CD4-positive, alpha-beta T cell treated with Interleukin-17A for 4 hours (primary cell): ENCODE results near the gene NFKBIE.

Experiments
- DNase-seq: peaks from one replicate; pipeline ENCODE4 v3.0.0-alpha.2; 2020; ENCODE audit warnings: mixed read lengths

NFKBIE gene

DNA sequence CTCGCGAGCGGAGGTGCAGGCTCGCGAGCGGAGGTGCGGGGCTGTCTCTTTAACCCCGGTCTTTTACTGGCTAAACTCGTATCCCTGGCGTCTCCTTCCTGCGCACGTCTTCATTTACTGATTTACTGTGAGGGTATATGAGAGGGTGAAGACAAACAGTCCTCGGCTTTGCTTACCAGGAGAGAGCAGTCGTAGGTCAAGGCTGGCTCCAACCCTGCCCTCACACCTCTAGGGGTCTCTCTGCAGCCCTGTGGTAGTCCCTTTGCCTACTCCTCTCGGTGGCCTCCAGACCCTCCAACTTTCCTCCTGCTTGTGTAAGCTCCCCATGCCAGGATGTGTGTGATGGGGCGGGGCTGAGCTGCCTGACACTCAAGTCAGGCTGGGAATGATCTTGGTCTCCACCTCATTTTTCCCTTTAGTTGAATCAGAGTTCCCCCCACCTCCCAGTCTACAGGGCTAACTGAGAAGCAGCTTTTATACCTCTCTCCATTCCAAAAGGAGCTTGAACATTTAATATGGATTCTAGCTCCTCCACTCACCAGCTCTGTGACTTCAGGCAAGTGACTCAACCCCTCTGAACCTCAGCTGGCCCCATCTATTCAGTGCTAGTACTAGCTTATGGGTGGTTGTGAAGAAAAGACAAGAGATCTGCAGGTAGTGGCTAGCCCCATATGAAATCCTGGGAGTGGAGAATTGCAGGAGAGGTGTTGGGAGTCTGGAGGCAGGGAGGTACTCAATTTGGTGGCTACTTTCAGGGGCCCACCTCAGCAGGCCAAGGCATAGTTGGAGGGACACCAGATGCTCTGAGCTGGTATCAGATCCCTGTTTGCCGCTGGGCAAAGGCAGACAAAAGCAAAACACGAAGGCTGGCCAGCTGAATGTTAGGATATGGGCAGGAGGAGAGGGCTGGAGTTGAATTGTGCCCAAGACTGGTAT, 41.1 kb downstream of the NFKBIE start:
- DNase-seq = peak; percentile 16

DNA sequence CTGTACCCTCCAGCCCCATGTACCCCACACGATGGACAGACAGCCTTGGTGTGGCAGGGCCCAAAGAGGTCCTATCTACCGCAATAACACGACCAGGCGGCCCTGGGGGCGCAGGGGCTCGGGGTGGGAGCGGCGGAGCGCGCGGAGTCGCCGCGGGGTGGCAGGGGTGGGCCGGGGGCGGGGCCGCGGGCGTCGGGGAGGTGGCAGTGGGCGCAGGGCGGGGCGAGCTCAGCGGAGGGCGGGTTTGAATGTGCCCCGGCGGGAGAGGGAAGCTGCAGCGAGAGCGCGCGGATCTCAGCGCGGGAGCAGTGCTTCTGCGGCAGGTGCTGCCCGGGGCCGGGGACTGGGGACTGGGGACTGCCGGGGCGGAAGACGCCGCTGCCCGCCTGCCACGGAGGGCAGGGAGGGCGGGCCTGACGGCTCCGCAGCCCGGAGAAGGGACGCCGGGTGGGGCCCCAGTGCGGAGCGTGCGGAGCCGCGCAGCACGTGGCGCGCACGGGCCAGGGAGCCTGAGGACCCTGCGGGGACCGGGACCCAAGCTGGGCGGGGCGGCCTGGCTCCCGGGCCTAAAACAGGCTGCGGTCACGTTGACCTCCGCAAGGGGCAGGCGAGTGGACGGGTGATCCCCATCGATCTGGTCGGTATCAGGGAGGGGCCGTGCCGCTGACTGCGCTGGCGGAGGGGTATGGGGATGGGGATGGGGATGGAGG, 41.9 kb downstream of the NFKBIE start, which contains the start of gene SLC29A1:
SLC29A1 (plus strand) TSS at position 277 of the 710 bp plus-strand sequence. CDS start 3,719 bp downstream, outside the sequence.
- DNase-seq = peak; percentile 93

- no peak for DNase-seq
Measured at GRCh38 chr6:44222486-44223318, 42.6 kb downstream of the NFKBIE start.

DNA sequence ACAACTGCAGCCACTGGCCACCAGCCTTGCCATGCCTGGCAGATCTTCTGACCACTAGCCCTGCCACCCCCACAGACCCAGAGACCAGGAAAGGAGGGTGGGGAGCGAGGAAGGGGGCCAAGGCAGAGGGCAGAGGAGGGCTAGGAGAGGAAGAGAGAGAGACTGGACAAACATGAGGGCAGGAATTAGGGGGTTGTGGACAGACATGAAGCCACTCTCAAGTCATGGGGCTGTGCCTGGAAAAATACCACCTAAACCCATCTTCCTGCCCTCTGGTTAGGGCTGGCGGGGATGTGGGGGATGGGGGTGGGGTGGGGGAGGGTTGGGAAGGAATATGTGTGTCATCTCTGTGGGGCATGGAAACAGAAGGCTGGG, 43.4 kb downstream of the NFKBIE start:
- DNase-seq = no peak

GRCh38 chr6:44221291-44221960, 43.9 kb downstream of the NFKBIE start:
- DNase-seq = peak; percentile 81

- no peak for DNase-seq
Measured at GRCh38 chr6:44220913-44221290, 44.4 kb downstream of the NFKBIE start.

GRCh38 chr6:44219815-44220784, 45.3 kb downstream of the NFKBIE start:
- DNase-seq = no peak

GRCh38 chr6:44219053-44219814, 46.1 kb downstream of the NFKBIE start:
- DNase-seq = peak; percentile 19

DNA sequence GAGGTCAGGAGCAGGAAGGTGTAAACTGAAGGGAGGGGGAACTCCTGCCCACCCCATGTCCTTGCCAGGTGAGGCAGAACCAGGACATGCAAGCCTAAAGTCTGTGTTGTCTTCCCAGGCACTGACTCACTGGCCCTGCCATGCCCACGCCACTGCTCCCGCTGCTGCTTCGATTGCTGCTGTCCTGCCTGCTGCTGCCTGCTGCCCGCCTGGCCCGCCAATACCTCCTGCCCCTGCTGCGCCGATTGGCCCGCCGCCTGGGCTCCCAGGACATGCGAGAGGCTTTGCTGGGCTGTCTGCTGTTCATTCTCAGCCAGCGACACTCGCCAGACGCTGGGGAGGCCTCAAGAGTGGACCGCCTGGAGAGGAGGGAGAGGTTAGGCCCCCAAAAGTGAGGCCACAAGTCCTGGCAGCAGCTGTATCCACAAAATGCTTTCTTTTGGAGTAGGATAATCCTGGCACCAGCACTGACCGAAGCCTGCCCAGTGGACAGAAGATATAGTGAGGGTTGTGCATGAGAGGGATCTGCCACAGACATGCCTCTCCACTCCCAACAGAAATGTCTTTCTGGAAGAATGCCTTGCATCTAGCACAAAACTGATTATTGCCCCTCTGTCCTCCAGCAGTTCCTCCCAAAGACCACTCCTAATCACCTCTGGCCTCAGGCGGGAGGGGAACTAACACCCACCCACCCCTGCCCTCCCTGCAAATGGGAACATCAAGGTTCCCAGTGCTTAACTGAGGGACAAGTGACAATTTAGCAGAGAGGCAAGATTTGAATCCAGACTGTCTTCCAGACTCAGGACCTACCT, 47.8 kb downstream of the NFKBIE start:
- DNase-seq = no peak

DNA sequence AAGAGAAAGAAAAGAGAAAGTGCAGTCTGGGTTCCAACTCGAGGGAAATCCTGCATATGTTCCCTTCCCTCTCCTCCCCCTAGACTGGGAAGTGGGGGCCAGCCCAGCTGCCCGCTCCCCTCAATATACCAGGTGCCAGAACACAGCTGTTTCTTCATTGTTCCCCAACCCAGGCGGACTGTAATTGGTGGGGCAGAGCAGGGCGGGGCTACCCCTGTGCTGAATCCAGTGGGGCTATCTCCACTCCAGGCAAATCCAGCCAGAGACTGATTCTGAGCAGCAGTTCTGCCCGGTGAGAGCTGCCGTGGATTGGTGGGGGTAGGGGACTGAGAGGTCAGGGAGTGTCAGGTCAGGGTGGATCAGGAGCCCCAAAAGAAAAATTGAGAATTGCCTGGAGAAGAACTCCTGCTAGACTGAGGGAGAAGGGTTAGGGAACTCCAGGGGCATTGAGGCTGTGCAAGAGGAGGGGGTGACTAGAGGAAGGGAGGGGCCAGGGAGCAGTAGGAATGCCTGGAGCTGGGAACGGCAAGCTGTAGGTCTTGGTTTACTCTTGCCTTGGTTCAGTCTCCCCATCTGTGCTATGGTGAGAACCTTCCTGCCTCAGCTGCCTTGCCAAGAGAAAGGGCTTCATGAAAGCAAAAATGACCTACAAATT, 48.5 kb downstream of the NFKBIE start, which contains the start of gene MYMX:
MYMX (plus strand) TSS at position 250 of the 655 bp plus-strand sequence. CDS start 546 bp downstream, outside the sequence.
- DNase-seq = no peak

DNA sequence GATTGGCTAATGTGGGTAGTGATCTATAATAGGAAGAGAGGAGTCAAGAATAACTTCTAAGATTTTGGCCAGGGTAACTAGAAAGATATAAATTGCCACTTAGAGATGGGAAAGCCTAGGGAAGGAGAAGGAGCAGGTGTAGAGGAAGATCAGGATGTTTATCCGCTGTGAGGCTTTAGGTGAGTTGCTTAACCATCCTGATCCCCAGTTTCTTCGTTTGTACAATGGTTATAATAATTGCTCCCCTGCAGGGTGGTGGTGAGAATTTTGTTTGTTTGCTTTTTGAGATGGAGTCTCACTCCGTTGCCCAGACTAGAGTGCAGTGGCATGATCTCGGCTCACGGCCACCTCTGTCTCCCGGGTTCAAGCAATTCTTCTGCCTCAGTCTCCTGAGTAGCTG, 51.0 kb downstream of the NFKBIE start:
- DNase-seq = no peak

- DNase-seq = no peak
Measured at GRCh38 chr6:44211284-44211683, 54.1 kb downstream of the NFKBIE start.
